Cardiac fibroblast (primary cell): ENCODE measurements around the gene DENND5A.

Experiments
- DNase-seq, 2 donors: peaks; one replicate each; pipeline versions ENCODE4 v3.0.0 to v3.0.0-alpha.2; 2010; ENCODE audit warnings: low read depth in 2 of 2
- H3K4me3 ChIP-seq, 2 donors: replicated peaks in 1 of 2; 1 replicate in 1 of 2; 2 replicates in 1 of 2; pipeline ENCODE4 v1.5.1; 2011; ENCODE audit warnings: low read depth in 2 of 2, low read length in 2 of 2, mild to moderate bottlenecking in 2 of 2, moderate library complexity in 1 of 2
- TF ChIP-seq, protein P1 (sequence below): IDR thresholded peaks from one replicate; pipeline ENCODE4 v1.5.1; 2011; ENCODE audit warnings: low read depth, mild to moderate bottlenecking, low read length, inconsistent platforms

The DENND5A gene

GRCh38 chr11:9148727-9149126 lies 116.4 kb downstream of the DENND5A start:
- no peak overlapping the region for H3K4me3 ChIP-seq
- no peak for DNase-seq
- TF ChIP-seq, protein P1, sequence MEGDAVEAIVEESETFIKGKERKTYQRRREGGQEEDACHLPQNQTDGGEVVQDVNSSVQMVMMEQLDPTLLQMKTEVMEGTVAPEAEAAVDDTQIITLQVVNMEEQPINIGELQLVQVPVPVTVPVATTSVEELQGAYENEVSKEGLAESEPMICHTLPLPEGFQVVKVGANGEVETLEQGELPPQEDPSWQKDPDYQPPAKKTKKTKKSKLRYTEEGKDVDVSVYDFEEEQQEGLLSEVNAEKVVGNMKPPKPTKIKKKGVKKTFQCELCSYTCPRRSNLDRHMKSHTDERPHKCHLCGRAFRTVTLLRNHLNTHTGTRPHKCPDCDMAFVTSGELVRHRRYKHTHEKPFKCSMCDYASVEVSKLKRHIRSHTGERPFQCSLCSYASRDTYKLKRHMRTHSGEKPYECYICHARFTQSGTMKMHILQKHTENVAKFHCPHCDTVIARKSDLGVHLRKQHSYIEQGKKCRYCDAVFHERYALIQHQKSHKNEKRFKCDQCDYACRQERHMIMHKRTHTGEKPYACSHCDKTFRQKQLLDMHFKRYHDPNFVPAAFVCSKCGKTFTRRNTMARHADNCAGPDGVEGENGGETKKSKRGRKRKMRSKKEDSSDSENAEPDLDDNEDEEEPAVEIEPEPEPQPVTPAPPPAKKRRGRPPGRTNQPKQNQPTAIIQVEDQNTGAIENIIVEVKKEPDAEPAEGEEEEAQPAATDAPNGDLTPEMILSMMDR: no peak

GRCh38 chr11:9148035-9148434 lies 117.1 kb downstream of the DENND5A start:
- no peak for DNase-seq
- no peak overlapping the region for H3K4me3 ChIP-seq
- TF ChIP-seq, protein P1: no peak

GRCh38 chr11:9146477-9146876 lies 118.7 kb downstream of the DENND5A start:
- H3K4me3 ChIP-seq: no peak overlapping the region
- no peak for DNase-seq
- TF ChIP-seq, protein P1: no peak

GRCh38 chr11:9145283-9145682 lies 119.9 kb downstream of the DENND5A start:
- DNase-seq: no peak
- TF ChIP-seq, protein P1: no peak
- no peak overlapping the region for H3K4me3 ChIP-seq

GRCh38 chr11:9144828-9145227 lies 120.3 kb downstream of the DENND5A start:
- no peak for DNase-seq

GRCh38 chr11:9143721-9144120 lies 121.4 kb downstream of the DENND5A start:
- DNase-seq: no peak
- no peak overlapping the region for H3K4me3 ChIP-seq
- TF ChIP-seq, protein P1: no peak

More at GRCh38 chr11:9144828-9145227, 120.3 kb downstream of the DENND5A start:
- no peak overlapping the region for H3K4me3 ChIP-seq
- TF ChIP-seq, protein P1: no peak

GRCh38 chr11:9142732-9143131 lies 122.4 kb downstream of the DENND5A start:
- H3K4me3 ChIP-seq: no peak overlapping the region
- TF ChIP-seq, protein P1: no peak
- no peak for DNase-seq
